Measurements from ENCODE around the gene ARHGEF25. TPM values are rescaled to one million over a fixed set of nuclear protein-coding genes. Genes with fewer than 3 reads are reported as not detected.
A peak's percentile ranks its signal among the peaks of the same experiment; 100 is the strongest.

Gene ARHGEF25
- total and polyA plus RNA-seq, 2 of the 4 experiments (the other 2 are of a cell fraction) = 6.3 to 17.9 TPM

DNA sequence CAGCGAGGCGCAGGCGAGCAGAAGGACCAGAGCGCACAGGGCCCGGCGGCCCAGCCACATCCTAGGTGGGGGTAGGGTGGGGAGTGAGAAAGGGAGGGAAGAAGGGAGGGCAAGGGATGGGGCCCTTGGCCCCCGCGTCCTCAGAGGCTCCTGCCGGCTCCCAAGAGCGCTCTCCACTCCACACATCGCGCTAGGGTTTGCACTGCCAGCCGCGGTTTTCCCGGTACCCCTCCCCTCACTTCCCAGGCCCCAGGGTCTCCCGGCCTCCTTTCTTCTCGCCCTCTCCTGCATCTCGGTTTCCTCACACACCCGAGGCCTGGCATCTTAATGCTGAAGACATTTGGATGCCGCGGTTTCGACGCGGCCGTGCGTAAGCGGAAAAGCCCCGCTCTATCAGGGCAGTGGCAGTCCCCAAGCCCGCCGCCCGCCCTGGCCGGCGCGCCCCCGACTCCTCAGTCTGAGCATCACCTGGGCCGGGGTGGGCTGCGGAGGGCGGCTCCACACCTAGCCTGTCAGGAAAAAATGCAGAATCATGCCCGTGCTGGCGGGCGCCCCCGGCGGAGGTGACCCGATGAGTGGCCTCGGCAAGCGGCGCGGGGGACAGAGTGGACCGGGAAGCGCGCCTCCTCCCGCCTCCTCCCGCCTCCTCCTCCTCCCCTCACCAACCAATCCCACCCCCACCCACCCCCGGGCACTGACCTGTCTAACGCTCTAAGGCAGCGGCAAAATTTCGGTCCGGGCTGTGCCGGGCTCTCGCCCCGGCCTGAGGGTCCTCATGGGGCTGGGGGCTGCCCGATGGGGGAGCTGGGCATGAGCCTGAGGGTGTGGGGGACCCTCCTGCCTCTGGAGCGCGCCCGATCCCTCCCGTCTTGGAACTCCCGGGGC is 21.1 kb downstream of the ARHGEF25 start (continued):
- TF ChIP-seq NFE2L2 (IDR thresholded peaks at IDR 0.05; ENCODE audit: low read depth, low read length) (no peak), RFX5 (IDR thresholded peaks at IDR 0.05; ENCODE audit: low read depth, low read length) (no peak)

DNA sequence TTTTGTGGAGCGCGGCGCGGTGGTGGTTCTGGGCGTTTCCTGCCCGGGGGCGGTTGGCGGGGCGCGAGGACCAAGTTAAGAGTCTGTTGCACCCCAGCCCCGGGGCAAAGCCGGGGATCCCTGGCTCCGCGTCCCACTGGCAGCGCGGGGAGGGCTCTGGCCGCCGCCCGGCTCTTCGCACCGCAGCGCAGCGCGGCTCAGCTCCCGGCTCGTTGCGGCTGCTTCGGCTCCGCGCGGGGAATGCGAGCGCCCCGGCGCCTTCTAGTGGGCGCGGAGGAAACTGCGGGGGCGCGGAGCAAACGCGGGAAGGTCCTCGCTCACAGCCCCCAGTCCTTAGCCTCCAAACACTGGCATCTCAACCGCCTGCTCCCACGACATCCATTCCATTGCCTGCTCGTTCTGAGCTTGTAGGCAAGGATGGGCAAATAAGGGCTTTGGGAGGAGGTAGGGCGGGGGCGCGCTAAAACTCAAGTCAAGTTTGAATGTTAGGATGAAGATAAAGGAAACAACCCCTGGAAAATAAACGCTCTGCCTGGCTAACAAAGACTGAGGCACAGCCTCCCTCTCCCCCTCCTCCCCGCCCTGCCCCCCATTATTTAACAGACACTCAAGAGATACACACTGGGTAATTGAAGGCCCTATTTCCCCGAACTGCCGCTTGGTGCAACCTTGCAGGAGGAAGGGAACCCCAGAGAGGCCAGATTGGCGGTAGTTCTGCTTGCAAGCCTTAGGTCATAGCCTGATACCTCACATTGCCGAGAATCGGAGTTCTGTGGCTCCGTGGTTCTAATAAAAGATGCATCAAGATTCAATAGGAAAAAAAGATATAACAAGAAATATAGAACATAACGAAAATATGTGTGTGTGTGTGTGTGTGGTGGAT is 22.0 kb downstream of the ARHGEF25 start, which contains the start of gene B4GALNT1:
Gene B4GALNT1, minus strand, starts transcription at position 244 of the 883 bp plus-strand sequence. CDS start 1,069 bp downstream, outside the sequence.
- Histone ChIP-seq H3K4me2 (ENCODE audit: low read depth, low read length) (peak within 1 kb of the TSS; percentile 81), H2AK9ac (replicated peaks; ENCODE audit: low read depth, low read length, poor library complexity) (peak within 1 kb of the TSS; percentile 63), H3K79me1 (ENCODE audit: low read depth in 1 of 2, low read length in 2 of 2) (no peaks in the 10 kb centered on the region), H2AFZ (replicated peaks; ENCODE audit: low read length, poor library complexity) (peak within 1 kb of the TSS; percentile 92), H2BK20ac (ENCODE audit: low read depth, low read length) (no peak within 1 kb of the TSS), H3K4me1 (ENCODE audit: control insufficient read depth, insufficient read depth, low read length) (0 out of 2 replicates have a peak, but pooled peaks cover 2% of the 10 kb centered on the region), H4K20me1 (ENCODE audit: insufficient read depth, low read length) (no peaks in the 10 kb centered on the region; the same call in 1 of the 2 replicates), H4K91ac (ENCODE audit: insufficient read depth, low read depth, low read length) (no peak within 1 kb of the TSS), H3K23ac (ENCODE audit: low read depth, low read length) (0 out of 2 replicates have a peak within 1 kb of the TSS, but pooled peaks have one; percentile 76), H3K27ac (ENCODE audit: insufficient read depth, low read length) (no peak within 1 kb of the TSS), H2BK5ac (ENCODE audit: low read depth, low read length, poor library complexity, severe bottlenecking) (no peak within 1 kb of the TSS), H3K18ac (ENCODE audit: low read depth, low read length) (no peak within 1 kb of the TSS), H3K56ac (ENCODE audit: extremely low read depth, insufficient read depth, low read length) (no peak within 1 kb of the TSS), H3K14ac (replicated peaks; ENCODE audit: low read depth, low read length) (no peak within 1 kb of the TSS), H2BK15ac (ENCODE audit: low read depth, low read length) (no peak within 1 kb of the TSS), H3K4me3 (ENCODE audit: insufficient read depth, low read depth, low read length) (peak within 1 kb of the TSS; percentile 43), H3K9ac (ENCODE audit: low read depth, low read length) (no peak within 1 kb of the TSS), H4K8ac (ENCODE audit: low read depth in 2 of 2, low read length in 2 of 2) (no peak within 1 kb of the TSS), H3K9me1 (ENCODE audit: insufficient read depth, low read length) (no peaks in the 10 kb centered on the region), H2BK120ac (ENCODE audit: low read depth, low read length) (no peak within 1 kb of the TSS), H3K9me3 (ENCODE audit: control insufficient read depth, insufficient read depth, low read length) (no peaks in the 10 kb centered on the region), H4K5ac (ENCODE audit: low read depth, low read length) (no peak within 1 kb of the TSS), H2AK5ac (ENCODE audit: low read depth, low read length) (no peak within 1 kb of the TSS), H3K27me3 (ENCODE audit: control insufficient read depth, insufficient read depth, low read length) (peaks cover 39% of the 10 kb centered on the region), H3K36me3 (ENCODE audit: control insufficient read depth, insufficient read depth, low read length) (no peaks in the 10 kb centered on the region), H3K4ac (ENCODE audit: low read depth, low read length) (no peak within 1 kb of the TSS)
- in situ Hi-C loops (cut with MboI; ENCODE audit: low sequenced_read_pairs) = no loop called here
- intact Hi-C loops (cut with micrococcal nuclease) = loop anchor here (1.0 to 2.0 kb wide), 2 partner anchors 50 to 60 kb away; no protein-coding TSS in a partner anchor
- ChIA-PET CTCF (interaction anchor here (0.6 to 1.5 kb wide), 14 partner anchors 10 to 1123 kb away, joined by 3 to 11 read pairs (median 4); partner anchors contain the start of gene PIP4K2C), POLR2A (ENCODE audit: unreplicated experiment) (interaction anchor here (0.6 kb wide), 1 partner anchor 121 kb away, joined by 5 read pairs; no protein-coding TSS in a partner anchor)
- ATAC-seq (ENCODE audit: low read depth) = peak; percentile 97
- no TSS peak for BruUV-seq (replicated peaks)
- 4% methylated on average over 27 of the region's 58 CpGs; no CpG with 5 or more reads in 1 of the 2 experiments for WGBS, 2 experiments (ENCODE audit: extremely low coverage in 2 of 2, insufficient read length in 1 of 2)
- DNase-seq = peak; percentile 45
- dilution Hi-C loops (cut with HindIII; ENCODE audit: low sequenced_read_pairs, unreplicated experiment) = no loop called here
- TF ChIP-seq BHLHE40 (IDR thresholded peaks at IDR 0.05; ENCODE audit: low read depth, low read length) (no peak), MAFK (IDR thresholded peaks at IDR 0.05; ENCODE audit: low read depth, low read length) (no peak), SMC3 (IDR thresholded peaks at IDR 0.05; ENCODE audit: low read depth, low read length) (peak; percentile 62), FOS (IDR thresholded peaks at IDR 0.05; ENCODE audit: low read depth, low read length) (no peak), NFE2L2 (IDR thresholded peaks at IDR 0.05; ENCODE audit: low read depth, low read length) (no peak)
- TF ChIP-seq, protein P1, sequence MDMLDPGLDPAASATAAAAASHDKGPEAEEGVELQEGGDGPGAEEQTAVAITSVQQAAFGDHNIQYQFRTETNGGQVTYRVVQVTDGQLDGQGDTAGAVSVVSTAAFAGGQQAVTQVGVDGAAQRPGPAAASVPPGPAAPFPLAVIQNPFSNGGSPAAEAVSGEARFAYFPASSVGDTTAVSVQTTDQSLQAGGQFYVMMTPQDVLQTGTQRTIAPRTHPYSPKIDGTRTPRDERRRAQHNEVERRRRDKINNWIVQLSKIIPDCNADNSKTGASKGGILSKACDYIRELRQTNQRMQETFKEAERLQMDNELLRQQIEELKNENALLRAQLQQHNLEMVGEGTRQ (IDR thresholded peaks at IDR 0.05; ENCODE audit: low read depth, low read length) = no peak
- TF ChIP-seq, protein P2, sequence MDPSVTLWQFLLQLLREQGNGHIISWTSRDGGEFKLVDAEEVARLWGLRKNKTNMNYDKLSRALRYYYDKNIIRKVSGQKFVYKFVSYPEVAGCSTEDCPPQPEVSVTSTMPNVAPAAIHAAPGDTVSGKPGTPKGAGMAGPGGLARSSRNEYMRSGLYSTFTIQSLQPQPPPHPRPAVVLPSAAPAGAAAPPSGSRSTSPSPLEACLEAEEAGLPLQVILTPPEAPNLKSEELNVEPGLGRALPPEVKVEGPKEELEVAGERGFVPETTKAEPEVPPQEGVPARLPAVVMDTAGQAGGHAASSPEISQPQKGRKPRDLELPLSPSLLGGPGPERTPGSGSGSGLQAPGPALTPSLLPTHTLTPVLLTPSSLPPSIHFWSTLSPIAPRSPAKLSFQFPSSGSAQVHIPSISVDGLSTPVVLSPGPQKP (IDR thresholded peaks at IDR 0.05; ENCODE audit: borderline replicate concordance, low read depth, low read length) = no peak

All from IMR-90 (cell line).